B cell (primary cell): ENCODE results near the gene FRZB. TPM values are rescaled to one million over a fixed set of nuclear protein-coding genes. Genes with fewer than 3 reads are reported as not detected.

Experiments
- ATAC-seq: fragments of 200-7000 bp; cut with Tn5 transposase; one replicate; pipeline ENCODE4 v1.10.0; 2021; ENCODE audit warnings: low read depth, mild to moderate bottlenecking, moderate number of reproducible peaks, moderate library complexity
- CTCF ChIA-PET: fragments of 350-600 bp; sonication (Branson Sonifier 250); formaldehyde crosslinking; loops from one replicate; lab custom pipeline; 2021; ENCODE audit warnings: antibody characterized with exemption, inconsistent platforms; lab: Charles Lee
- POLR2A ChIA-PET: fragments of 350-600 bp; sonication (Branson Sonifier 250); formaldehyde crosslinking; loops from one replicate; lab custom pipeline; 2021; ENCODE audit warnings: antibody characterized with exemption; lab: Charles Lee
- DNase-seq: peaks from one replicate; pipeline ENCODE4 v3.0.0; 2013
- H2AFZ ChIP-seq: 2 replicates; pipeline ENCODE4 v1.6.1; 2012; ENCODE audit warnings: mild to moderate bottlenecking, low read depth, low read length; ENCODE audit not compliant: insufficient read depth, poor library complexity, severe bottlenecking
- H3K27ac ChIP-seq, 2 donors: 1 replicate in 1 of 2; 2 replicates in 1 of 2; pipeline ENCODE4 v1.5.1; 2012 to 2013; ENCODE audit warnings: low read length in 2 of 2, mild to moderate bottlenecking in 2 of 2, moderate library complexity in 1 of 2
- H3K27me3 ChIP-seq, 4 experiments: fragments of 200-600 bp in 1 of 4; sonication (generic) in 1 of 4; replicated peaks in 1 of 4; 1 replicate in 2 of 4; 2 replicates in 2 of 4; pipeline versions ENCODE4 v1.6.1 to v1.7.0; 2013 to 2016; ENCODE audit warnings: low read length in 3 of 4, mild to moderate bottlenecking in 2 of 4, mixed read lengths in 1 of 4, moderate library complexity in 1 of 4; ENCODE audit not compliant: insufficient read depth in 4 of 4, control insufficient read depth in 3 of 4; ENCODE audit errors: control extremely low read depth in 1 of 4
- H3K36me3 ChIP-seq, 2 experiments: replicated peaks in 1 of 2; 1 replicate in 1 of 2; 2 replicates in 1 of 2; pipeline versions ENCODE4 v1.6.1 to v1.7.1; 2013; ENCODE audit warnings: low read length in 1 of 2; ENCODE audit not compliant: insufficient read depth in 2 of 2, control insufficient read depth in 1 of 2; ENCODE audit errors: control extremely low read depth in 1 of 2, extremely low read depth in 1 of 2
- H3K4me1 ChIP-seq, 2 donors: fragments of 200-600 bp in 1 of 2; sonication (generic) in 1 of 2; 1 replicate in 1 of 2; 2 replicates in 1 of 2; pipeline versions ENCODE4 v1.5.1 to v1.6.1; 2013 to 2017; ENCODE audit warnings: low read length in 2 of 2; ENCODE audit not compliant: control insufficient read depth in 2 of 2, insufficient read depth in 2 of 2
- H3K4me2 ChIP-seq: replicated peaks from 2 replicates; pipeline ENCODE3; 2012; ENCODE audit warnings: mild to moderate bottlenecking, low read depth, low read length; ENCODE audit not compliant: poor library complexity, severe bottlenecking
- H3K4me3 ChIP-seq, 5 experiments: fragments of 200-600 bp in 1 of 5; sonication (generic) in 1 of 5; 1 replicate in 3 of 5; 2 replicates in 2 of 5; pipeline versions ENCODE4 v1.5.1 to v1.7.0; 2011 to 2016; ENCODE audit warnings: low read length in 4 of 5, mild to moderate bottlenecking in 4 of 5, low read depth in 2 of 5, control low read depth in 1 of 5, moderate library complexity in 1 of 5; ENCODE audit not compliant: insufficient read depth in 1 of 5; ENCODE audit errors: control extremely low read depth in 1 of 5, extremely low read depth in 1 of 5
- H3K79me2 ChIP-seq: fragments of 200-600 bp; sonication (generic); one replicate; pipeline ENCODE4 v1.6.0; 2016; ENCODE audit warnings: low read length; ENCODE audit not compliant: control insufficient read depth, insufficient read depth
- H3K9ac ChIP-seq: fragments of 200-600 bp; sonication (generic); 2 replicates; pipeline ENCODE4 v1.6.1; 2017; ENCODE audit warnings: mild to moderate bottlenecking, low read length, moderate library complexity
- H3K9me3 ChIP-seq, 3 donors: one replicate each; pipeline versions ENCODE4 v1.6.1 to v1.7.1; 2013; ENCODE audit warnings: low read length in 2 of 3; ENCODE audit not compliant: control insufficient read depth in 2 of 3, insufficient read depth in 1 of 3; ENCODE audit errors: control extremely low read depth in 1 of 3
- H4K20me1 ChIP-seq: 2 replicates; pipeline ENCODE4 v1.6.0; 2012; ENCODE audit warnings: mild to moderate bottlenecking, low read length; ENCODE audit not compliant: insufficient read depth, control insufficient read depth, poor library complexity, severe bottlenecking
- H3K27ac Mint-ChIP-seq: one replicate; pipeline ENCODE4 v1.8.0; 2021; ENCODE audit warnings: mixed read lengths
- H3K27me3 Mint-ChIP-seq: one replicate; pipeline ENCODE4 v1.8.0; 2021; ENCODE audit warnings: mixed read lengths
- H3K4me1 Mint-ChIP-seq: one replicate; pipeline ENCODE4 v1.8.0; 2021; ENCODE audit warnings: mixed read lengths
- H3K4me3 Mint-ChIP-seq: one replicate; pipeline ENCODE4 v1.8.0; 2021; ENCODE audit warnings: mixed read lengths
- H3K9me3 Mint-ChIP-seq: one replicate; pipeline ENCODE4 v1.8.0; 2022; ENCODE audit warnings: mixed read lengths; ENCODE audit not compliant: insufficient read depth
- CTCF ChIP-seq: fragments of 200-600 bp; IDR thresholded peaks from one replicate; pipeline ENCODE4 v1.8.0; 2022; ENCODE audit warnings: antibody characterized with exemption, mild to moderate bottlenecking
- EZH2 ChIP-seq: IDR thresholded peaks from 2 replicates; pipeline ENCODE4 v1.6.1; 2012; ENCODE audit warnings: borderline replicate concordance, low read depth, mild to moderate bottlenecking, moderate library complexity, low read length; ENCODE audit not compliant: insufficient read depth, poor library complexity, severe bottlenecking
- WGBS: methylation state at CpG from one replicate; pipeline ENCODE4 v1.1.5; 2013; ENCODE audit warnings: missing lambda C conversion rate; ENCODE audit not compliant: insufficient coverage; 5-methylcytosine and 5-hydroxymethylcytosine counted together
- intact Hi-C: fragments of 100-400 bp; cut with micrococcal nuclease; formaldehyde crosslinking; loops from one replicate; pipeline ENCODE4 v1.10.0; 2022
- polyA plus RNA-seq: library from polyadenylated mRNA; depleted of rRNA; stranded (reverse); fragments of >200 nt; gene quantifications from 2 replicates; pipeline ENCODE4 v1.2.3, GENCODE V29; 2012
- total RNA-seq, 2 donors: library from RNA; stranded (reverse); fragments of 120-200 nt in 1 of 2; gene quantifications; 1 replicate in 1 of 2; 2 replicates in 1 of 2; pipeline versions ENCODE4 v1.2.3 to v1.2.4, GENCODE V29; 2013 to 2022

Gene FRZB
- total and polyA plus RNA-seq, 2 donors (not counting 1 experiment from before 2014, with no cell fraction given): 0.27 TPM; not detected in 1

DNA sequence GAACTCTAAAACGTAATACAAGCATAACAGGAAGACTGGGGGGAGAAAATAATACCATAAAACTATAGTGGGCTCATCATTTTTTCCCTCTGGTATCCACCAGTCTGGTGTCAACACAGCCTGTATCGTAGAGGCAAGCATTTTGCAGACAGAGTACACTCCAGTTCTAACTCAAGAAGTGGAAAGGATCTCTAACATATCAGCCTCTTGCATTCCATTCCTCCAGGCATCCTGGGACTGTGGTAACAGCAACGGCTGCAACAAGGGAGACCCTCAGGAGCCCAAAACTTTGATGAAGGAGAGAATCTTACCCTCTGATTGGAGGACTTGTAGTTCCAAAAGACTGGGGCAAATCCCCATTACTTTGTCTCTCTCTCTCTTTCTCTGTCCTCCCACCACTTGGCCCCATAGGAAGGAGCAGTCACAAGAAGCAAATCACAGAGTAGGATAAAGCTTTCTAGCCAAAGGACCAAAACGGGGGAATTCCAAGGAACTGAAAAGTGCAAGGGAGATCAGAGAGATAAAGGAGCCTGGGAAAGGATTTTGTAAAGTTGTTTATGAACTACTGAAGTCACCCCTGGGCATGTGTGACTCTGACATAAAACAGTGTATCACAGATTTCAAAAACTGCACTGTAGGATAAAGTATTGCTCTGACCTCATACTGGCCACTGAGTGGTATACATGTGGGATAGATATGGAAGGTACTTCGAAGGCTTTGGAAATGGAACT lies 11.9 kb downstream of the FRZB start:
- CTCF ChIA-PET: no interaction called here
- H3K4me1 ChIP-seq: no peaks in the 10 kb centered on the region
- H3K4me3 ChIP-seq: no peak overlapping the region
- no peak overlapping the region for H3K4me3 Mint-ChIP-seq
- H3K27me3 ChIP-seq: no peaks in the 10 kb centered on the region
- no peak for ATAC-seq
- 100% methylated on average over 2 of the region's 5 CpGs for WGBS
- TF ChIP-seq CTCF: no peak
- no peak for TF ChIP-seq EZH2
- H3K9ac ChIP-seq: no peak overlapping the region
- no peaks in the 10 kb centered on the region for H3K36me3 ChIP-seq
- H4K20me1 ChIP-seq: no peaks in the 10 kb centered on the region
- H2AFZ ChIP-seq: no peak overlapping the region
- H3K4me1 Mint-ChIP-seq: no peaks in the 10 kb centered on the region
- no peaks in the 10 kb centered on the region for H3K9me3 Mint-ChIP-seq
- no peak for DNase-seq
- H3K4me2 ChIP-seq: no peak overlapping the region
- no peaks in the 10 kb centered on the region for H3K79me2 ChIP-seq
- H3K27ac ChIP-seq: no peak overlapping the region
- H3K9me3 ChIP-seq: no peaks in the 10 kb centered on the region
- POLR2A ChIA-PET: no interaction called here
- peaks cover 20% of the 10 kb centered on the region for H3K27me3 Mint-ChIP-seq
- H3K27ac Mint-ChIP-seq: no peak overlapping the region
- intact Hi-C loops: no loop called here

GRCh38 chr2:182852801-182853200 lies 13.6 kb downstream of the FRZB start:
- no peak overlapping the region for H2AFZ ChIP-seq
- ChIA-PET POLR2A (no interaction called here), CTCF (no interaction called here)
- intact Hi-C loops: no loop called here
- no peaks in the 10 kb centered on the region for H3K9me3 Mint-ChIP-seq
- no peak overlapping the region for H3K27ac ChIP-seq
- H3K36me3 ChIP-seq: no peaks in the 10 kb centered on the region
- H3K4me1 ChIP-seq: no peaks in the 10 kb centered on the region
- ATAC-seq: no peak
- no peak overlapping the region for H3K9ac ChIP-seq
- TF ChIP-seq EZH2: no peak
- TF ChIP-seq CTCF: no peak
- H4K20me1 ChIP-seq: no peaks in the 10 kb centered on the region
- H3K4me3 ChIP-seq: no peak overlapping the region
- H3K79me2 ChIP-seq: no peaks in the 10 kb centered on the region
- H3K4me2 ChIP-seq: no peak overlapping the region
- no peak for DNase-seq
- no CpG with 5 or more reads among the region's 1 CpG for WGBS
- peaks cover 27% of the 10 kb centered on the region for H3K27me3 Mint-ChIP-seq
- H3K27ac Mint-ChIP-seq: no peak overlapping the region
- H3K9me3 ChIP-seq: no peaks in the 10 kb centered on the region
- H3K4me1 Mint-ChIP-seq: no peaks in the 10 kb centered on the region
- no peaks in the 10 kb centered on the region for H3K27me3 ChIP-seq
- H3K4me3 Mint-ChIP-seq: no peak overlapping the region
